Measurements from ENCODE around the gene RNF213. TPM values are rescaled to one million over a fixed set of nuclear protein-coding genes. Genes with fewer than 3 reads are reported as not detected.
"Not testable (repeated sequence)": the region's sequence is repeated elsewhere in the genome, so short reads cannot be mapped to it uniquely, and the experiment has no call there.

Gene RNF213
- total RNA-seq, 1 donor from 2014 or later = 221 TPM

DNA sequence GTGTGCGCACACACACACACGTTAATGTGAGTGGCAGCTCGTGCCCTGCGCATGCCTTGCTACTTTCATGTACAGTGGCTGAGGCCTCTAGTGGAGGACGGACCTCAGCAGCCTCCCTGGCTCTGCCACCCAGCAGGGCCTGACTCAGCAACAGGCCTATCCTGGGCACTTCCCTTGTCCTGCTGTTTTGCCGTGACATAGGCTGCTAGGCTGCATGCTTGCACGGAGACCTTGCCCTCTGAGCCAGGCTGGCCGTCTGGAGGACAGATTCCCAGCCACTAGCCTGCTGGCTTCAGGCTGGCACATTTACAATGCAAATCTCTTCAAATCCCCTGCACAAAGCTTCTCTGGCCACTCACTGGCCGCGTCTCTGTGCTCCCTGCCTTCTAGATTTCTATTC lies 9.5 kb downstream of the RNF213 start:
- no peak for DNase-seq (ENCODE audit: low spot score)

DNA sequence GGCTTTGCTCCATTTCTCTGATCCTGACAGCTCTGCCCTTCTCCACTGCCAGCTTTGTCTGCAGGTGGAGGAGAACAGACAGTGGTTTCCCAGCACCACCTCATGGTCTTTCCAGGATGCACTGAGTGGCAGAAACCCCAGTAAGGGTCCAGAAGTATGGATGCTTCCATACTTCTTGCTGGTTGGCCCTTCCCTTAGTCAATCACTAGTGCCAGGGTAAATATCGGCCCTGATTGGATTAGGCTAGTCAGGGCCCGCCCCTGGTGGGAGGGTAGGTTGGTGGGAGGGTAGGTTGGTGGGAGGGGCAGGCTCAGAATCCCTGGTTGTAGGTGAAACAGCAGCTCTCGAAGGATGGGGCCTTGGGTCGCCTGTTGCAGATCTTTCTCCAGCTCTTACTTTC lies 10.2 kb downstream of the RNF213 start:
- DNase-seq (ENCODE audit: low spot score) = no peak

DNA sequence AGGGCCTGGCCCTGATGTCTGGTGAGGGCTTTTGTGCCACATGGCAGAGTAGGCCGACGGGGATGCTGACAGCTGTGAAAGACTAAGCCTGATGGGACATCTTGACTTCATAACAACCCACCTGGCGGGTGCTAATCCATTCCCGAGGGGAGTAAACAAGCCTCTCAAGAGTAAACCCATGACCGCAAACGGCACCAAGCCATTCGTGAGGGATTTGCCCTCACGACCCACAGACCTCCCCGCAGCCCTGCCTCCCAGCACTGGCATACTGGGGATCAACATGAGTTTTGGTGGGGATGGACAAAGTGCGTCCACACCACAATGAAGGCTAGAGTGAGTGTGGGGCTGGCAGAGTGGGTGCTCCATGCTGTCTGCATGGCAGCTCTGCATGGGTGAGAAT lies 11.7 kb downstream of the RNF213 start:
- no peak for DNase-seq (ENCODE audit: low spot score)

DNA sequence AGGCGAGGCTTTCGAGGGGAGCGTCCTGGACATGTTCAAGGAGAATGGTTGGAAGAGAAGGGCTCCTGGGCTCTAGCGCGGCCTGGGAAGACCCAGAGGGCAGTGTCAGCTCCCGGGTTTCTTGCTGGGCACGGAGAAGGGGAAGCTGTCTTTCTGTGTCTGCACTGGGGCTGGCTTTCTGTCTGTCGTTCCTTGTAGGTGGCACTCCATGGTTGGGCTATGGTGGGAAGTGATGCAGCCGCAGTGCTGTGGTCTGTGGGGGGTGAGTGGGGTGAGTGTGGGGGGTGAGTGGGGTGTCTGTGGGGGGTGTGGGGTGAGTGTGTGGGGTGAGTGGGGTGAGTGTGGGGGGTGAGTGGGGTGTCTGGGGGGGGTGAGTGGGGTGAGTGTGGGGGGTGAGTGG lies 13.7 kb downstream of the RNF213 start:
- DNase-seq (ENCODE audit: low spot score) = no peak

DNA sequence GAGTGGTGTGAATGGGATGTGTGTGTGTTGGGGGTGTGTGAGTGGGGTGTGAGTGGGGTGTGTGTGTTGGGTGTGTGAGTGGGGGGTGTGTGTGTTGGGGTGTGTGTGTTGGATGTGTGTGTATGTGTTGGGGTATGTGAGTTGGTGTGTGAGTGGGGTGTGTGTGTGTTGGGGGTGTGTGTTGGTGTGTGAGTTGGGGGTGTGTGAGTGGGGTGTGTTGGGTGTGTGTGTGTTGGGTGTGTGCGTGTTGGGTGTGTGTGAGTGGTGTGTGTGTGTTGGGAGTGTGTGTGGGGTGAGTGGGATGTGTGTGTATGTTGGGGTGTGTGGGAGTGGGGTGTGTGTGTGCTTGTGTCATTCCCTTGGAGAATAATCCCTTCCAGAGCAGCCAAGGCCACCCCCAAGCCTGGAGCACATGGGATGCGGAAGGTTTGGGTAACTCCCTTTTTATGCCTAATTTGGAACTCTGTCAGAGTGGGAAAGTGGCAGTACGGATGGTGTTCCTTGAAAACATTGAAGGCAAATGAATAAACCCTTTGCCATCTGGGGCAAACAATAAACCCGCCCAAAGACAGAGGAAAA lies 14.3 kb downstream of the RNF213 start:
- no peak for DNase-seq (ENCODE audit: low spot score)

DNA sequence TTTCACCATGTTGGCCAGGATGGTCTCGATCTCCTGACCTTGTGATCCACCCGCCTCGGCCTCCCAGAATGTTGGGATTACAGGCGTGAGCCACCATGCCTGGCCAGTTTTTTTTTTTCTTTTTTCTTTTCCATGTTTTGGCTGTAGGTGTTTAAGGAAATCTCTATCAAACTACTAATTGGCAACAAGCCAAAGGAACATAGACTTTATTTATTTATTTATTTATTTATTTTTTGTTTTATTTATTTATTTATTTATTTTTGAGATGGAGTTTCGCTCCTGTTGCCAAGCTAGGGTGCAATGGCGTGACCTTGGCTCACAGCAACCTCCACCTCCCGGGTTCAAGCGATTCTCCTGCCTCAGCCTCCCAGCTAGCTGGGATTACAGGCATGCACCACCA lies 15.2 kb downstream of the RNF213 start:
- not testable (repeated sequence) for DNase-seq (ENCODE audit: low spot score)

DNA sequence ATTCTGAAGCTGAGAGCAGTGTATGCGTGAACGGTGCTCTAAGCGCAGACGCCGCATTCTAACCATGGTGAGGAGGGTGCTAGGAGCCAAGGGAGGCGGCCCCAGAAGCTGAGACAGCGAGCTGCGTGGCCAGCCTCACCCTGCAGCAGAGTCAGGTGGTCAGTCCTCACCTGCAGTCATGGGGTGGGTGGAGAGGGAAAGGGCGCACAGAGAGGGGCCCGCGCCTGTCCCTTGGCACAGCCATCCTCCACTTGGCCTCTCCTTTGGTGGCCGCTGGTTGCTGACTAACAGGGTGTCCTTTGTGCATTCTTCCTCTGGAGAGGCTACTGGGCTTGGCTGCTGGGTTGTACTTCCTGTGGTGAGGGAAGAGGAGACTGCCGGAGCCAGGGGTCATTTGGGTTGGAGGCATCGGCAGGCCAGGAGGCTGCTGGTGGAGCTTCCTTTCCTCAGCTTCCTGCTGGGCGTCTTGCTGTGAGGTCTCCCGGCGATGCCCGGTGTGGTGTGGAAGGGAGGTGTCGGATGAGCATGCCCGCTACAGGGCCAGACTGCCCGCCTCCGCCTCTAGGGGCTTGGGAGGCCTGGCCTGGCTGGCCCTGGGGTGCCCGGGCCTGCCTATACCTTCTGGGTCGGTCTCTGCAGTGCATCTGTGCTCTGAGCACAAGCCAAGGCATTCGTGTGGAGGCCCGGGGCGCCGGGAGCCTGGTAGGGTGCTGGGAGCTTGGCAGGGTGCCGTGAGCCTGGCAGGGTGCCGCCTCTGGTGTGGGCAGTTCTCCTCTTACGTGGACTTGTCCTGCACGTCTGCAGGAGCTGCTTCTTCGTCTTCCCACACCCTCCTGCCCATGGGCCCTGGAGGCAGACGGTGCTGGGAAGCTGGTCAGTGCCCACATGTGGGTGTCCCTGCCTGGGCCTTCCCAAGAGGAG lies 17.4 kb downstream of the RNF213 start:
- DNase-seq (ENCODE audit: low spot score) = no peak

DNA sequence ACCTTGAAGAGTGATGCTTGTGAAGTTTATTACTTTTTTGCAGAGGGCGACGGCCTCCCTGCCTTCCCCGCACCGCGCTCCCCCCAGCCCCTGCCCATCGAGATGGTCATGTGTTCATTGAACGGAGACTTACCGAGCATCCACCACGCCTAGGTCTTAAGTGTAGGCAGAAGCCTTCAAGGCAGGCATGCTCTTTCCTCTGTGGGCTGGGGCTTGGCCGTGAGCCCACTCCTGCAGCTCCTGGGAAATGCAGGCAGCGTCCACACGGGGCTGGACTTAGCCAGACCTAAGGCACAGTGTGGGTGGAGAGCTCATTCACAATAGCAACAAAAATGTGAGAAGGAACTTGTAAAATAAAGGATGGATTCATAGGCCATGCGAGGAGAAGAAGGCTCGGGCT lies 19.2 kb downstream of the RNF213 start:
- DNase-seq (ENCODE audit: low spot score) = no peak

DNA sequence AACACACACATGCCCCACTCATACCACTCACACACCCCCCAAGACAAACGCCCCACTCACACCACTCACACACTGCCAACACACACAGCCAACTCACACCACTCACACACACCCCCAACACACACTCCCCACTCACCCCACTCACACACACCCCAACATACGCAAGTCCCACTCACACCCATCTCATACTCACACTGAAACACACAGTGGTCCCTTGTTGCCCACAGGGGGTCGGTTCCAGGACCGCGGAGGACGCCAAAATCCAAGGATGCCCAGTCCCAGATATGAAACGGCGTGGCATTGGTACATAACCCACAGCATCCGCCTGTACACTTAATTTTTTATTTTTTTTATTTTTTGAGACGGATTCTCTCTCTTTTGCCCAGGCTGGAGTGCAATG lies 20.9 kb downstream of the RNF213 start:
- no peak for DNase-seq (ENCODE audit: low spot score)

DNA sequence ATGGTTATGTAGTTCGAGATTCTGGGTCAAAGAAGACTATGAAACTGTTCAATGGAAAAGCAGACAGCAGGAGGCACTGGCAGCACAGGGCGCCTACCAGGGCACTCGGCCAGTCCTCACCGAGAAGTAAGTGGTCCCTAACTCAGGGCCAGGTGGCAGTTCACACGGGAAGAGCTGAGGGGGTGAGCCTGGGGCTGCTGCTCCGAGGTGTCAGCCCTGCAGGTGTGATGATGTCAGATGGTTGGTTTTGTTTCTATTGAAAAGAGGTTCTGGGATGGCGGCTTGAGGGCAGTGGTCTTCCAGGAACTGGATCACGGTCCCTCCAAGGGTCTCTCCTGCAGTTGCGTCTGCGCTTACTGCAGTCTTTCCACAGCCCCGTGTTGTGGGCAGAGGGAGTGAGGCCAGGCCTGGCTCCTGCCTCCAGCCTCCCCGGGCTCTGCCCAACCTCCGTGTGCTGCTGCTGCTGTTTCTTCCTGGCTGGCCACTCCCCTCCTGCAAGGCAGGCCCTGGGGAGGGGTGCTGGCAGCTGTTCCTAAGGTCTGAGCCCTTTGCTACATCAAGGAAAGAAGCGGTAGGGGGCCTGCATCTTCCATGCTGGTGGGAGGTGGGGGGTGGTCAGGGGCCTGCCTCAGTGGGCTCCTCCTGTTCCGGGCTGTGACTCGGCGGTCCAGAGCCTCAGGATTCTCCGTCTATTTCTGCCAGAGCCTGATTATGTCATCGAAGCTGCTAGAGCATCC lies 22.6 kb downstream of the RNF213 start:
- DNase-seq (ENCODE audit: low spot score) = no peak

DNA sequence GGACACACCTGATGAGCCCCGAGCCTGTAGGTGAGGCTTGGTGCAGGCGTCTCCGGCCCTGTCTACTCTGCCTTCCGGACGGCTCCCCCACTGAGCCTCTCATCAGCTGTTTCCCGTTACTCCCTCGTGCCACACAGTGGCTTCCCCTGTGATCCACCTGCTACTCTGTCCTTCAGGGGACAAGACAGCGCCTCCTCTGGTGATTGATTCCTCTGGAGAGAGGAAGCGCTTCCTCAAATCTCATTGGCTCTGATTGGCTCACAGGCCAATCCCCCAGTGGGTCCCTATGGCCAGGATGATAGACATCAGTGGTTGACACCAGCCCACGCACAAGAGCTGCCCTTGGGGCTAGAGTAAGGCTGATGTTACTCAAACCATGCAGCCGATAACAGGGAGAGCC lies 24.0 kb downstream of the RNF213 start:
- no peak for DNase-seq (ENCODE audit: low spot score)

DNA sequence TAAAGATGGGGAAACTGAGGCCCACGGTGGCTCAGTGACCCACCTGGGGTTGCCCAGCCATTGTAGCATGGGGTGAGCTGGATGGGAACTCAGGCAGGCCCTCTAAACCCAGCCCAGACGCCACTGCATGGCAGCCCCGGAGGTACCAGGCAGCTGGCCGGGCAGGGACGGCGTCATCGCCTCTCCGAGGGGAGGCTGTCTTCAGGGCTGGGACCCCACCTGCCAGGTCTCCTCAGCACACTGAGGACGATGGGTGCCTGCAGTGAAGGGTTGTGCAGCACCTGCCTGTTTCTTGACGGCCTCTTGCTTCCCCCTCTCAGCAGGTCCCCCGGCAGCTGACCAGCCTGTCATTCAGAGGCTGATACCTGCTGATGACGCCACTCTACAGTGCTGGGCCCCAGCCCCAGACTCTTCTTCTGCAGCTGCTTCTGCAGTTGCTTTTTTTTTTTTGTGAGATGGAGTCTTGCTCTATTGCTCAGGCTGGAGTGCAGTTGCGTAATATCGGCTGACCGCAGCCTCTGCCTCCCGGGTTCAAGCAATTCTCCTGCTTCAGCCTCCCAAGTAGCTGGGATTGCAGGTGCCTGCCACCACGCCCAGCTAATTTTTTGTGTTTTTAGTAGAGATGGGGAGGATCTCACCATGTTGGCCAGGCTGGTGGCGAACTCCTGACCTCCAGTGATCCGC lies 24.7 kb downstream of the RNF213 start:
- no peak for DNase-seq (ENCODE audit: low spot score)

DNA sequence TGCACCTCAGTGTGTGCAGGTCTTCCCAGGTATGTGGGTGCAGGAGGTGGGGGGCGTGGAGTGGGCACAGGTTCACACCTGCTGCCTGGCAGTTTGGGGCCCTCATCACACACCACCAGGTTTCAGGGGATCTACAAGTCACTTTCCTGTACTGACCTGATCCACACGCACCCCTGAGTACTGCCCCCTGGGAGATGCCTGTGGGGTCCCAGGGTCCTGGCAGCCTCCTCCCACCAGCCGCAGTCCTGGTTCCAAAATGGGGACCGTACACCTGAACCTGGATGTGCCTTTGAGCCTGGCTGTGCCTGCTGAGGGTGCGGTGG lies 25.9 kb downstream of the RNF213 start:
- no peak for DNase-seq (ENCODE audit: low spot score)

DNA sequence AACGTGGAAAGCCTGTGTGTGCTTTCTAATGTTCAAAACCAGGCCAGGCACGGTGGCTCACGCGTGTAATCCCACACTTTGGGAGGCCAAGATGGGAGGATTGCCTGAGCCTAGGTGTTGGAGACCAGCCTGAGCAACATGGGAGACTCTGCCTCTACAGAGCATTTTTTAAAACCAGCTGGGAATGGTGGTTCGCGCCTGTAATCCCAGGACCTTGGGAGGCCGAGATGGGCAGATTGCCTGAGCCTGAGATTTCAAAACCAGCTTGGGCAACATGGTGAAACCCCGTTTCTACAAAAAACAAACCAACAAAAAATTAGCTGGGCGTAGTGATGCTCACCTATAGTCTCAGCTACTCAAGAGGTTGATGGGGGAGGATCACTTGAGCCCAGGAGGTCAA lies 26.4 kb downstream of the RNF213 start:
- DNase-seq (ENCODE audit: low spot score) = no peak

DNA sequence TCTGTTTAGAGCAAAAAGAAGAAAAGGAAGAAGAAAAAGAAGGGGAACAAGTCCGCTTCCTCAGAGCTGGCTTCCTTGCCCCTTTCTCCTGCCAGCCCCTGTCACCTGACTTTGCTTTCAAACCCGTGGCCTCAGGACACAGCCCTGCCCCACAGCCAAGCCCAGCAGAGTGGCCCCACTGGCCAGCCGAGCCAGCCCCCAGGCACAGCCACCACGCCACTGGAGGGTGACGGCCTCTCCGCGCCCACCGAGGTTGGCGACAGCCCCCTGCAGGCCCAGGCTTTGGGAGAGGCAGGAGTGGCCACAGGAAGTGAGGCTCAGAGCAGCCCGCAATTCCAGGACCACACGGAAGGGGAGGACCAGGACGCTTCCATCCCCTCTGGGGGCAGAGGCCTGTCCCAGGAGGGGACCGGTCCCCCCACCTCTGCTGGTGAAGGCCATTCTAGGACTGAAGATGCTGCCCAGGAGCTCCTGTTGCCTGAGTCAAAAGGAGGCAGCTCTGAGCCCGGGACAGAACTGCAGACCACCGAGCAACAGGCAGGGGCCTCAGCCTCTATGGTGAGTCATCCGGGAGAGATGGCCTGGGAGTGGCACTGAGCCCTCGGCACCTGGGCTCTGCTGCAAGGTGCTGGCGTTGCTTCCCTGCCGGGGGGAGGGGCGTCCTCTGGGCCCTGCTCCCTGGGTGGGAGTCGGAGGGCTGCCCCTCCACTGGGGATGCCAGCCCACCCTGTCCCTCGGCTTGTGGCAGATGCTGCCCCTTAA lies 27.3 kb downstream of the RNF213 start:
- DNase-seq (ENCODE audit: low spot score) = no peak

DNA sequence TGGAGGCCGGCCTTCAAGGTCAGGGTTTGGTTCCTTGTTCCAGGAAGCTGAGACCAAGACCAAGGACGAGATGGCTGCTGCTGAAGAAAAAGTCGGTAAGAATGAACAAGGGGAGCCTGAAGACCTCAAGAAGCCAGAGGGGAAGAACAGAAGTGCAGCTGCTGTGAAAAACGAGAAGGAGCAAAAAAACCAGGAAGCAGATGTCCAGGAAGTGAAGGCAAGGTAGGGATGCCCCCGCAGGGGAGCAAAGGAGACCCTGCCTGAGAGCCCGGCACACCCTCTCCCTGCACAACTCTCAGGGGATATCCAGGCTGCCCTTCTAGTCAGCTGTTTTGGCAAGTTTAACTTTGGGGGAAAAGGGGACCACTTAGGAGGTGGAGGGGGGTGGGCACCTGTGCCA lies 29.0 kb downstream of the RNF213 start:
- no peak for DNase-seq (ENCODE audit: low spot score)

DNA sequence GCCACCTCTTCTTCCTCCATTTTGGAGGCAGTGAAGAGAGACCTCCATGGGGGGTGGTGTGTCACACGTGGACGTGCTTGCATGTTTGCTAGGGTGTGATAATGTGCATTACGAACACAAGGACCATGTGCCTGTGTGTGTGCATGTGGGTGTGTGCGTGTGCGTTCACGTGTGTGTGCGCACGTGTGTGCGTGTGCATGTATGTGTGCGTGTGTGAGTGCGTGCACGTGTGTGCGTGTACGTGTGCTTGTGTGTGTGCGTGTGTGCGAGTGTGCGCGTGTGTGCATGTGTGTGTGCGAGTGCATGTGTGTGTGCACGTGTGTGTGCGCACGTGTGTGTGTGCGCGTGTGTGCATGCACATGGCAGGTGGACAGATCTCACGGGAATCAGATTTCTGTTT lies 29.5 kb downstream of the RNF213 start:
- DNase-seq (ENCODE audit: low spot score) = no peak

DNA sequence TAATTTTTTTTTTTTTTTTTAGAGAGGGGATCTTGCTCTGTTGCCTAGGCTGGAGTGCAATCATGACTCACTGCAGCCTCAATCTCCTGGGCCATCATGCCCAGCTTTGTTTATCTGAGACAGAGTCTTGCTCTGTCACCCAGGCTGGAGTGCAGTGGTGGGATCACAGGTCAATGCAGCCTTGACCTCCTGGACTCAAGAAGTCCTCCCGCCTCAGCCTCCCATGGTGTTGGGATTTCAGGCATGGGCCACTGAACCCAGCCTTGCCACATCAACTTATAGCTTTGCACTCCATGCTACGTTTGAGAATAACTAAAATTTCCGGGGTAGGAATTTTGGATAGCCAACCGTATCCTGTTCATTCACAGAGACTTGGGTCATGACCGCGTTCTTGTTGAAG lies 30.6 kb downstream of the RNF213 start:
- DNase-seq (ENCODE audit: low spot score) = no peak

DNA sequence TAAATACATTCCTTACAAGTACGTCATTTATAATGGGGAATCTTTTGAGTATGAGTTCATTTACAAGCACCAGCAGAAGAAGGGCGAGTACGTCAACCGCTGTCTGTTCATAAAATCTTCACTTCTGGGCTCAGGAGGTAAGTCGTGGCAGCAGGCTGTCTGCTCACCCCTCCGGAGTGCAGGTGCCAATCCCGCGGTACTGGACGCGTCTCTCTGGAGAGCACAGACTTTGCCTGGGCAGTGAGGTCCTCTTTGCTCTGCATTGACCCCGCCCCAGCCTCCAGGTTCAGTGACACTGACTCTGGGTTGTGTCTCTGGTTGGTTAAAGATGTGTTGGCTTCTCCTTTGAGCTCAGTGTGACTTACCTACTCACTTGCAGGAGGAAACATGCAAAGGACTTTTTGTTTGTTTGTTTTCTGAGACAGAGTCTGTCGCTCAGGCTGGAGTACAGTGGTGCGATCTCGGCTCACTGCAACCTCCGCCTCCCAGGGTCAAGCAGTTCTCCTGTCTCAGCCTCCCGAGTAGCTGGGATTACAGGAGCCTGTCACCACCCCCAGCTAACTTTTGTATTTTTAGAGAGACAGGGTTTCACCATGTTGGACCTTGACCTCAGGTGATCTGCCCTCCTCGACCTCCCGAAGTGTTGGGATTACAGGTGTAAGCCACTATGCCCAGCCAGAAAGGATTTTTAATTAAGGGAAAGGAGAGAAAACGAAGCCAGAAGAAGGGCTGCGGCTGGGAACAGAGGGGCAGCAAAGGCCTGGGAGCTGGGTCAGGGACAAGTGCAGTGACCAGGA lies 31.2 kb downstream of the RNF213 start:
- no peak for DNase-seq (ENCODE audit: low spot score)

DNA sequence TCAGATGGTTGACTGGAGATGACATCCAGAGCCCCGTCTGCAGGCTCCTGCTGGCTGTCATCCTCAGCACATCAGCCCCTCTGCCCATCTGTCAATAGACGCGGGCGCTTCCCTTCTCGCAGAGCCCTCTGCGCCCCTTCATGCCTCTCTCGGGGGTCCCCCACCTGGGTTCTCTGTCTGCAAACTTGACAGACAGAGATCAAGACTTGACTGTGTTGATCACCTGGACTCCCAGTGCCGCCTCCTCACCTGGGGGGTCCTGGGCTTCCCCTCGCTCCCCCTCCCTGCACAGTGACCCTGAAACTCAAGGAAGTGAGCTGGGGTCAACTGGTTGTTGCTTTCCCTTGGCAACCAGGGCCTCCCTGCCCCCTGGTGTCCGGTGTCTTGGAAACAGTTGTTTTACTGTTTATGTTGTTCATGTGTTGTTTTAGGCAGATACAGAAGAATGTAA lies 31.9 kb downstream of the RNF213 start:
- DNase-seq (ENCODE audit: low spot score) = no peak

DNA sequence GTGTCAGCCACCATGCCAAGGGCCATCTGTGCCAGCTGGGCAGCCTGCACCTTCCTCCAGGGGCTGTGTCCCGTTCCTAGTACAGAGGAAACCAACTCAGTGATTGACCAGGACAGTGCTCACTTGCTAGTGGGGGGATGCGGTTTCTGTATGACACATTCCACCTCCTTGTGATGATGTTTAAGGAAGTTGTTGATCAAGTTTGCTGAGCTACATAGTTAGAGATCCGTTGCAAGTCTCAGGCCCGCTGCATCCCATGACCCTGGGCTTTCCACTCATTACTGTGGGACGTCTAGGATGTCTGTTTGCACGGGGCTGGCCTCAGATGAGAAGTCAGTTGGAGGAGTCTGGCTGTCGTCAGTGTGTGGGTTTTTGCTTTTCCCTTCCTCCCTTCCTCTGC lies 33.6 kb downstream of the RNF213 start:
- no peak for DNase-seq (ENCODE audit: low spot score)
